HG02763 (cell line): ENCODE results near the gene SSH3.

Experiments
- ATAC-seq: cut with Tn5 transposase; IDR thresholded peaks from one replicate; pipeline ENCODE4 v1.9.1; 2021; ENCODE audit warnings: mild to moderate bottlenecking, moderate library complexity; ENCODE audit not compliant: unreplicated experiment

The SSH3 gene

GRCh38 chr11:67289651-67290479, 13.5 kb upstream of the SSH3 start:
- no peak for ATAC-seq

- ATAC-seq, result no peak
These were observed 12.5 kb upstream of the SSH3 start for GRCh38 chr11:67290801-67291200.

GRCh38 chr11:67291481-67292381, 11.6 kb upstream of the SSH3 start:
- ATAC-seq, result no peak

- ATAC-seq, result no peak
These were observed 10.7 kb upstream of the SSH3 start for GRCh38 chr11:67292671-67293070.

DNA sequence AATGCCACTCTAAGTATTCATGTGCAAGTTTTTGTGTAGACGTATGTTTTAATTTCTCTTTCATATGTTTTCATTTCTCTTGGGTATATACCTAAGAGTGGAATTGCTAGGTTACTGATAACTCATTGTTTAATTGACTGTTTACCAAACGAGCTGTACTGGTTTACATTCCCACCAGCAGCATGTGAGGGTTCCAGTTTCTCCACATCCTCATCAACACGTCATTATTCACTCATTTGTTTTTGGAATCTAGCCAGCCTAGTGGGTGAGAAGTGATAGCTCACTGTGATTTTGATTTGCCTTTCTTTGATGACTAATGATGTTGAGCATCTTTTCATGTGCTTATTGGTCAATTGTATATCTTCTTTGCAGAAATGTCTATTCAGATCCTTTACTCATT, 10.2 kb upstream of the SSH3 start:
- no peak for ATAC-seq

DNA sequence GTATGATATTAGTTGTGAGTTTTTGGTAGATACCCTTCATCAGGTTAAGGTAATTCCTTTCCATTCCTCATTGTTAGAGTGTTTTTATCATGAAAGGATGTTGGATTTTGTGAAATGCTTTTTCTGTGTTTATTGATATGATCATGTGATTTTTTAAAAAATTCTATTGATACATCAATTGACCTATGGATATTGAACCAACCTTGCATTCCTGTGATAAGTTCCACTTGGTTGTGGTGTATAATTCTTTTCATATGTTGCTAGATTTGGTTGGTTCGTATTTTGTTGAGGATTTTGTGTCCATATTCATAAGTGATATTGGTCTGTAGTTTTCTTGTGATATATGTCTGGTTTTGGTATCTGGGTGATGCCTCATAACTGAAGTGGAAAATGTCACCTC, 7.5 kb upstream of the SSH3 start:
- no peak for ATAC-seq

- no peak for ATAC-seq
These were observed 4.5 kb upstream of the SSH3 start for GRCh38 chr11:67298786-67299185.

DNA sequence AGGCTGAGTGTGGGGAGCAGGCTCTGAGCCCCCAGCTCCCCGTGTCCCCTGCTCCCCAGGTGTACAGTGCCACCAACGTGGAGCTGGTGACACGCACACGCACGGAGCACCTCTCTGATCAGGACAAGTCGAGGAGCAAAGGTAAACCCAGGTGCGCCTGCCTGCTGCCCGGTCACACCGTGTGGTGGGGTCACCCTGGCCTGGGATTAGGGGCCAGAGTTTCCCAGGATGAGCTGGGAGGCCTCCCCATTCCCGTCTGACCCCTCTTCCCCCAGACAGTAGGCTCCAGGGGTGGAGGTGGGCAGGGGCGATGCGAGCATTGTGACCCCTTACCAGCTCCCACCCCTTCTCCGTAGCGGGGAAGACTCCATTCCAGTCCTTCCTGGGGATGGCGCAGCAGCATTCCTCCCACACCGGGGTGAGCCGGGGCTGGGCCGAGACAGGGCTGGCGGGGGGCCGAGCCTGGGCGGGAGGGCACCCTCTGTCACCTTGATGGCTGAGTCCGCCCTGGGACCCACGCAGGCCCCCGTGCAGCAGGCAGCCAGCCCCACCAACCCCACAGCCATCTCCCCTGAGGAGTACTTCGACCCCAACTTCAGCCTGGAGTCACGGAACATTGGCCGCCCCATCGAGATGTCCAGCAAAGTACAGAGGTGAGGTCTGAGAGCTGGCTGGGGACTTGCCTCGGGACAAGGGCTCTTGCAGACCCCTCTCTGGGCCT, 3.7 kb upstream of the SSH3 start:
- no peak for ATAC-seq

- no peak for ATAC-seq
These were observed 3.0 kb upstream of the SSH3 start for GRCh38 chr11:67300256-67300755.

GRCh38 chr11:67300756-67301312, 2.5 kb upstream of the SSH3 start:
- no peak for ATAC-seq

- ATAC-seq, result no peak
These were observed 1.9 kb upstream of the SSH3 start for GRCh38 chr11:67301313-67301921.

- no peak for ATAC-seq
These were observed 1.3 kb upstream of the SSH3 start for GRCh38 chr11:67301951-67302516.

DNA sequence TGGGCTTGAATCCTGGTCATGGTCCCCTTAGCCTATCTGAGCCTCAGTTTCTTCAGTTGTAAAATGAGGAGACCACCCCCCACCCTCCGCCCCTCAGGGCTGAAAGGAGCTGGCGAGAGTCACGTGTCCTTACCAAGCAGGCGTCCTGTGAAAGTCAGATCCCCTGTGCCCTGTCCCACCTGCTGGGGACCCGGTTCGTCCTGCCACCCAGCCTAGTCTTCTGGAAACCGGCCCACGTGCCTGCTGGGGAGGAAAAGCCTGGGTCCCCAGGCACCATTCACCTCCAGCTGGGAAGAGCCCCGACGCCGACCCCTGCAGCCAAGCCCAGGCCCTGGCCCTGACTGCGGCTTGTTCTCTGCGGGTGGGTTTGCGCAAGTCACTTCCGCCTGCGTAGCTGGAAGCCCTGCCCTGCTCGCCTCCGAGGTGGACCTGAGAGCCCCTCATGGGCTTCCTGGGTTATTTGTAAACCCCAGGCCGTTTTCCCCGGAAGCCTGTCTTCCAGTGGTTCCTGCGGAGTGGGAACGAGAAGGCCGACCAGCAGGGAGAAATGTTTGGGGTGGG, 679 bp upstream of the SSH3 start:
- ATAC-seq, result no peak

- no peak for ATAC-seq
These were observed 593 bp downstream of the SSH3 start for GRCh38 chr11:67303835-67304411.

DNA sequence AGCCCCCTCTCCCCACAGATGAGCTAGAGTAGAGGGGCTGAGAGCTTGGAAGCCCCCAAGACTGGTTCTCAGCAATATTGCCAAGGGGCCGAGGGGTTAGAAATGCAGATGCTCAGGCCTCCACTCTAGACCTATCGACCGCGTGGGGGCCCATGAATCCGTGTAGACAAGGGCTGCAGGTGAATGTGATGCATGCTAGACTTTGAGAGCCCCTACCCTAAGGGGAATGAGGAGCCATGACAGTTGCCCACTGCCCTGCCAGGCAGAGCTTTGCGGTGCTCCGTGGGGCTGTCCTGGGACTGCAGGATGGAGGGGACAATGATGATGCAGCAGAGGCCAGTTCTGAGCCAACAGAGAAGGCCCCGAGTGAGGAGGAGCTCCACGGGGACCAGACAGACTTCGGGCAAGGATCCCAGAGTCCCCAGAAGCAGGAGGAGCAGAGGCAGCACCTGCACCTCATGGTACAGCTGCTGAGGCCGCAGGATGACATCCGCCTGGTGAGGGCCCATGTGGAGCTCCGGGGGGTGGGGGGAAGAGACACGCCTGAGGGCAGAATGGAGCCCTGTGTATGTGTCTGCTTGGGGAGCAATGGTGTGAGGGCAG, 1.3 kb downstream of the SSH3 start:
- ATAC-seq, result no peak

DNA sequence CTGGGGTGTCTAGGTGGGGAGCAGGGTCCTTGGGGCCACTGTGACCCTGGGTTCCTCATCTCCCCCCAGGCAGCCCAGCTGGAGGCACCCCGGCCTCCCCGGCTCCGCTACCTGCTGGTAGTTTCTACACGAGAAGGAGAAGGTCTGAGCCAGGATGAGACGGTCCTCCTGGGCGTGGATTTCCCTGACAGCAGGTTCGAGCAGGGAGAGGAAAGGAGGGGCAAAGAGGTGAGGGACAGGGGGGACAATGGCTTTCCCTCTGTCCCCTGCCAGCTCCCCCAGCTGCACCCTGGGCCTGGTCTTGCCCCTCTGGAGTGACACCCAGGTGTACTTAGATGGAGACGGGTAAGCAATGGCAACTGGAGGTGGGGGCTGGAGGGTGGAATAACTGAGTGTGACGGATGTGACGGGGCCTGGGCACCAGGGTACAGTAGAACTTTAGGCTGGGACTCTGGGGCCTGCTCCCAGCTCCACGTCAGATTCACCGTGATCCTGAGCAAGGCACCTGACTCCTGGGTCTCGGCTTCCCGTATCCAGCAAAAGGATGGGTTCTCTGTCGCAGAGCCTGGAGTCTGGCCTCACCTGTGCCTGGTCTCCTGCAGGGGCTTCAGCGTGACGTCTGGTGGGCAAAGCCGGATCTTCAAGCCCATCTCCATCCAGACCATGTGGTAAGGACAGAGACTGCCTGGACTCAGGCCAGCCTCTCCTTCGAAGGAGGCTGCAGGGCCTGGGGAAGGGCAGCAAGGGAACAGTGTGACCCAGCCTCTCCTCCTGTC, 3.6 kb downstream of the SSH3 start:
- ATAC-seq, result no peak

GRCh38 chr11:67307545-67308001, 4.2 kb downstream of the SSH3 start:
- ATAC-seq, result no peak
